DMS79 treated with DMSO at 0.1 percent for 48 hours (cell line): Measurements from ENCODE around the gene EIF5AL1.

Source experiments
- DNase-seq: peaks from one replicate; lab custom pipeline; 2025; lab: John Stamatoyannopoulos, UW

EIF5AL1 gene

DNA sequence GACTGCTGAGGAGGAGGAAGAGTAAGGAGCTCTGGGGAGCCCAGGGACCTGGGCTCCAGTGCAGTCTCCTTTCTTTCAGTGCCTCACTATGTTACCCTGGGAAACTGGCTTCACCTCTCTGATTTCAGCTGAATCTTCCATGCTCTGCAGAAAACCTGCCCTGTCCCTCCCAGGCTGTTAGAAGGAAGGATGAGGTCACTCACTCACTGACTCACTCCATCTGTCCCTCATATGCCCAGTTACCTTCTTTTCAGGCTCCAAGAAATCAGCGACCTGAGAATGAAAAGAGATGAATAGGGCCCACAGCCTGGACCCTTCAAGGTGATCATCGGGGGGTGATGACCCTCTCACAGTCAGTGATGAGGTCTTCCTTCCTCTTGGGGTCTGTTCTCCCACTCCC lies 47.4 kb downstream of the EIF5AL1 start:
- no peak for DNase-seq

DNA sequence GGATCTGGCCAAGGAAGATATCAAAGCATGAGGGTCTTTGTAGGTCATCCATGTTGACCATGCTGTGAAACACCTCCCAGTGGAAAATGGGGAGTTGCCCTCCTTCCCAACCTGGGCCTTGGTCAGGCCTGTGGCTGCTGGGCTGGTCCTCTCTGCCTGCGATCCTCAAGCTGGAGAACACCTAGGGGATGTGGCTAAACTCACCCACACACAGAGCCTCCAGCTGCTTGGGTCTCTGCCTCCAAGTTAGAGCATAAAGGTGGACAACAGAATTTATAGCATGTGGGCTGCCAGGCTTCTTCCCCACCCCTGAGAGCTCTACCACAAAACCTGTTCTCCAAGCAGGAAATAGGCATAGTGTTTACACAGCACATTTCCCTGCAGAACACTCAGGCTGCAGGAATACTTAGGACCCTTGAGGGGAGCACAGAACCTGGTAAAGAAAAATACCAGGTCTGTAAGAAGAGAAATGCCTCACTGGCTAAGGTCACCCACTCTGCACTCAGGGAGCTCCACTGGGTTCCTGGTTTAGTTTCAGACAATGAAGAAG lies 47.9 kb downstream of the EIF5AL1 start, which contains the start of gene SFTPA2:
Gene SFTPA2 (minus strand): TSS at position 248 of the 550 bp plus-strand sequence. CDS start 924 bp downstream, outside the sequence.
- no peak for DNase-seq

DNA sequence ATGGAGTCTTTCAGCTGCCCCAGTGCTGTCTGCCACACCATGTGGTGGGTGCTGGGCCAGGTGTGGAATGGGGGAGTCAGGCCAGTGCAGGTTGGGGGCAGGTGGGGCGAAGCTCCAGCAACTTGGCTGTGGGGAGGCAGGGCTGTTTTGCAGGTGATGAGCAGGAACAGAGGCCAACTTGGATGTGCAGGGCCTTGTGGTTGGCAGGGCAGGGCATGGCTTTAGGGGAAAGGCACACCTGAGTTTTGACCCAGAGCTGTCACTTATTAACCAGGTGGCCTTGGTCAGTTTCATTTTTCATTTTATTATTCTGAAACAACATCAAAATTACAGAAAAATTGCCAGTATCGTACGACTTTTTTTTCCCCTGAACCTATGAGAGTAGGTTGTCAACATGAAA lies 48.9 kb downstream of the EIF5AL1 start:
- no peak for DNase-seq

DNA sequence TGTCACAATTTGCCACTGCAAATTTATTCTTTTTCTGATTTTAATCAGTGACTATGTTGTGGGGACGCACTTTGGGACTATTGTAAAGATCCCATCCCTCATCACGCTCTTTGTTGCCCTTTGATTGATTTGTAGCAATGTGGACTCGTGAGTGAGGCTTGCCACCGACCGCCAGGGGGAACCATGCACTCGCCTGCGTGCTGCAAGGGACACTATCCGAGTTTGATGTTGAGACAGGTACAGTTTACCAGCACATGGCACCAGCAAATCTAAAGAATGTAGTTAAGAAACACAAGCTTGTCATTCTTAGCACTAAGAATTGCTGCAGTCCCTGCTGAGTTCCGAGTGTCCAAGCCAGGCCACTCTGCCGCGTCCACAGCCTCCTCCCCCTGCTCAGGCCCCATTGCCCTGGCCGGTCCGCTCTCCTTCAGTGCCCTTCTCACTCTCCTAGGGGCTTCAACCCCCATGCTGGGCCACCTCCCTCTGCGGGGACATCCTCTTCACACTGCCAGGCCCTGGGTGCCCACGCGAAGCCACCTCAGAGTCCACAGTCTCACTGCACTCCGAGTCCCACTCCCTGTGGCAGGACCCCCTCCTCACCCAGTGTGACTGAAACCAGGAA lies 49.9 kb downstream of the EIF5AL1 start:
- DNase-seq: no peak

DNA sequence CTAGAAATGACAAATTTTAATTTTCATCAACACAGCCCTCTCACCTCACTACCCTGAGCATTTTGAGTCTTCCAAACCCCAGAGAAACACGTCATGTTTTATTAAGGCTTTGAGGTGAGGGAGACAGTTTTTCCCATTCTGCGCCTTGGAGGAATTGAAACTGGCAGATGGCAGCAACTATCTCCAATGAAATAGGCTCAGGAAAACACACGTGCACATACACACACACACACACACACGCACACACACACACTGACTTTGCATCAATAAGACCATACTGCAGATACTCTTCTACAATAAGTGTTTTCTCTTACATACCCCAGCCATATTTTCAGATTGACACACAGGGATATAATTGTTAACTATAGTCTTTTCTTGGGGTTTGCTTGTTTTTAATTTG lies 51.1 kb downstream of the EIF5AL1 start:
- DNase-seq: no peak
